ENCODE measurements around the gene CNNM3. TPM values are rescaled to one million over a fixed set of nuclear protein-coding genes. Genes with fewer than 3 reads are reported as not detected.

The CNNM3 gene
- total RNA-seq, 4 donors from 2014 or later: 21.8 to 27.8 (median 22.9) TPM

- WGBS, 2 donors: 52 to 58% methylated on average over 11 of the region's 11 CpGs
- H3K4me3 ChIP-seq: no peak overlapping the region
- no peaks in the 10 kb centered on the region for H3K27me3 ChIP-seq
- no peak for DNase-seq (ENCODE audit: low spot score in 2 of 2)
- H3K27ac ChIP-seq: no peak overlapping the region
- no peaks in the 10 kb centered on the region for H3K9me3 ChIP-seq
- peaks cover 0 to 50% (median 0%) of the 10 kb centered on the region in 3 donors for H3K36me3 ChIP-seq
- TF ChIP-seq EP300 (IDR thresholded peaks at IDR 0.05) (no peak), POLR2A (IDR thresholded peaks at IDR 0.05) (no peak)
- TF ChIP-seq, protein P1, sequence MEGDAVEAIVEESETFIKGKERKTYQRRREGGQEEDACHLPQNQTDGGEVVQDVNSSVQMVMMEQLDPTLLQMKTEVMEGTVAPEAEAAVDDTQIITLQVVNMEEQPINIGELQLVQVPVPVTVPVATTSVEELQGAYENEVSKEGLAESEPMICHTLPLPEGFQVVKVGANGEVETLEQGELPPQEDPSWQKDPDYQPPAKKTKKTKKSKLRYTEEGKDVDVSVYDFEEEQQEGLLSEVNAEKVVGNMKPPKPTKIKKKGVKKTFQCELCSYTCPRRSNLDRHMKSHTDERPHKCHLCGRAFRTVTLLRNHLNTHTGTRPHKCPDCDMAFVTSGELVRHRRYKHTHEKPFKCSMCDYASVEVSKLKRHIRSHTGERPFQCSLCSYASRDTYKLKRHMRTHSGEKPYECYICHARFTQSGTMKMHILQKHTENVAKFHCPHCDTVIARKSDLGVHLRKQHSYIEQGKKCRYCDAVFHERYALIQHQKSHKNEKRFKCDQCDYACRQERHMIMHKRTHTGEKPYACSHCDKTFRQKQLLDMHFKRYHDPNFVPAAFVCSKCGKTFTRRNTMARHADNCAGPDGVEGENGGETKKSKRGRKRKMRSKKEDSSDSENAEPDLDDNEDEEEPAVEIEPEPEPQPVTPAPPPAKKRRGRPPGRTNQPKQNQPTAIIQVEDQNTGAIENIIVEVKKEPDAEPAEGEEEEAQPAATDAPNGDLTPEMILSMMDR (IDR thresholded peaks at IDR 0.05): no peak
- H3K4me1 ChIP-seq: peaks cover 0 to 68% (median 39%) of the 10 kb centered on the region in 4 donors
These were observed 5.1 kb downstream of the CNNM3 start for GRCh38 chr2:96821113-96821675.

DNA sequence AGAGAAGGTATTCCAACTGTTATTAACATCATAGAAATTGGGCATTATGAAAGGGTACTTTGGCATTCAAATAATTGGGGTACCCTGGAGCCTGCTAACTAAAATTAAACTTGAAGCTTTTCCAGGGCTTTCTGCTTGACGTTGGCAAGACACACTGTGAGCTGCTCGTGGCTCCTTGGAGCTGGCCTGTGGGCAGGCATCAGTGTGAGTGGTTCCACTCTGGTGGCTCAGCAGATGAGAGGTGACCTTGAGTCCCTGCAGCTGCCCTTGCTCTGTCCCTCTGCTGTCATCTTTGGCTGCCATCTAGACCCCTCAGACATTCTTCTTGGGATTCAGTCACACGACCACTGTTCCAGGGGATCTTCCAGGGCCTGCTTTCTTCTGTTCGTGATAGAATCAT, 6.7 kb downstream of the CNNM3 start:
- Histone ChIP-seq H3K27me3 (no peaks in the 10 kb centered on the region), H3K4me1 (peaks cover 0 to 59% (median 31%) of the 10 kb centered on the region in 4 donors), H3K4me3 (no peak overlapping the region), H3K27ac (no peak overlapping the region), H3K9me3 (no peaks in the 10 kb centered on the region), H3K36me3 (peaks cover 0 to 66% (median 5%) of the 10 kb centered on the region in 3 donors)
- WGBS, 2 donors: 58 to 64% methylated on average over 4 of the region's 4 CpGs
- no peak for DNase-seq (ENCODE audit: low spot score in 2 of 2)
- no peak for TF ChIP-seq POLR2A (IDR thresholded peaks at IDR 0.05)
- TF ChIP-seq, protein P1 (IDR thresholded peaks at IDR 0.05): no peak

- no peak for DNase-seq (ENCODE audit: low spot score in 2 of 2)
- peaks cover 3 to 70% (median 9%) of the 10 kb centered on the region in 3 donors for H3K36me3 ChIP-seq
- no peaks in the 10 kb centered on the region for H3K9me3 ChIP-seq
- H3K4me3 ChIP-seq: no peak overlapping the region
- H3K4me1 ChIP-seq: peaks cover 0 to 55% (median 27%) of the 10 kb centered on the region in 4 donors
- 73 to 78% methylated on average over 11 of the region's 11 CpGs for WGBS, 2 donors
- no peaks in the 10 kb centered on the region for H3K27me3 ChIP-seq
- no peak overlapping the region for H3K27ac ChIP-seq
- TF ChIP-seq, protein P1 (IDR thresholded peaks at IDR 0.05): no peak
- TF ChIP-seq EP300 (IDR thresholded peaks at IDR 0.05) (no peak), POLR2A (IDR thresholded peaks at IDR 0.05) (no peak)
These were observed 7.1 kb downstream of the CNNM3 start for GRCh38 chr2:96823198-96823597.

- Histone ChIP-seq H3K9me3 (no peaks in the 10 kb centered on the region), H3K27ac (no peak overlapping the region), H3K36me3 (peaks cover 5 to 76% (median 13%) of the 10 kb centered on the region in 3 donors), H3K4me3 (no peak overlapping the region), H3K27me3 (no peaks in the 10 kb centered on the region), H3K4me1 (peaks cover 0 to 44% (median 16%) of the 10 kb centered on the region in 4 donors)
- TF ChIP-seq, protein P1 (IDR thresholded peaks at IDR 0.05): no peak
- no peak for TF ChIP-seq EP300 (IDR thresholded peaks at IDR 0.05)
- no peak for TF ChIP-seq POLR2A (IDR thresholded peaks at IDR 0.05)
- DNase-seq (ENCODE audit: low spot score in 2 of 2): no peak
- WGBS, 2 donors: 48 to 58% methylated on average over 6 of the region's 6 CpGs
These were observed 8.2 kb downstream of the CNNM3 start for GRCh38 chr2:96824079-96824870.

DNA sequence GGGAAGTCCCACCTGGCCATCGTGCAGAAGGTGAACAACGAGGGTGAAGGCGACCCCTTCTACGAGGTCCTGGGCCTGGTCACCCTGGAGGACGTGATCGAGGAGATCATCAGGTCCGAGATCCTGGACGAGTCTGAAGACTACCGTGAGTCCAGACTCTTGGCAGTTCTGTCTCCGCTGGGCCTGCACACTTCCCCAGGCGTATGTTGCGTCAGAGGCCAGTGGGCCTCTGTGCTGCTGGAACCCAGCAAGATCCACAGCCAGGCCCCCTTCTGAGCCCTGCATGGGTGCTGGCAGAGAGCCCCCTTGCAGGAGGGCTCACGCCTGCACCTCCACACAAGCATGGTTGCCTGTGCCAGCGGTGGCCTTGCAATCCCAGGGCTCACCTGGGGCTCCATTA, 9.0 kb downstream of the CNNM3 start:
- H3K4me1 ChIP-seq: peaks cover 0 to 36% (median 9%) of the 10 kb centered on the region in 4 donors

More for the DNA sequence above, 9.0 kb downstream of the CNNM3 start:
- Histone ChIP-seq H3K27me3 (no peaks in the 10 kb centered on the region), H3K4me3 (no peak overlapping the region), H3K9me3 (no peaks in the 10 kb centered on the region), H3K36me3 (peaks cover 5 to 82% (median 13%) of the 10 kb centered on the region in 3 donors), H3K27ac (no peak overlapping the region)
- no peak for TF ChIP-seq POLR2A (IDR thresholded peaks at IDR 0.05)
- no peak for TF ChIP-seq EP300 (IDR thresholded peaks at IDR 0.05)
- TF ChIP-seq, protein P1 (IDR thresholded peaks at IDR 0.05): no peak
- WGBS, 2 donors: 91% methylated on average over 14 of the region's 14 CpGs
- no peak for DNase-seq (ENCODE audit: low spot score in 2 of 2)
